GF-D8 (cell line): ENCODE data around the gene MTIF3.

Experiments used
- DNase-seq: peaks from one replicate; lab custom pipeline; 2025; lab: John Stamatoyannopoulos, UW

The MTIF3 gene

GRCh38 chr13:27455331-27455855 lies 5.0 kb upstream of the MTIF3 start:
- DNase-seq: no peak

GRCh38 chr13:27450921-27451471 lies 632 bp upstream of the MTIF3 start:
- DNase-seq: peak; percentile 23

- no peak for DNase-seq
These were observed 1.2 kb downstream of the MTIF3 start for GRCh38 chr13:27449081-27449603.

GRCh38 chr13:27448308-27448707 lies 2.1 kb downstream of the MTIF3 start:
- no peak for DNase-seq

GRCh38 chr13:27446986-27447583 lies 3.3 kb downstream of the MTIF3 start:
- DNase-seq: peak; percentile 84

- no peak for DNase-seq
These were observed 7.6 kb downstream of the MTIF3 start for GRCh38 chr13:27442797-27443196.

- DNase-seq: peak; percentile 92
These were observed 8.2 kb downstream of the MTIF3 start for GRCh38 chr13:27442071-27442647.

GRCh38 chr13:27440408-27440807 lies 10.0 kb downstream of the MTIF3 start:
- no peak for DNase-seq

GRCh38 chr13:27437126-27437525 lies 13.2 kb downstream of the MTIF3 start:
- DNase-seq: no peak

- no peak for DNase-seq
These were observed 17.7 kb downstream of the MTIF3 start for GRCh38 chr13:27432611-27433210.

- DNase-seq: no peak
These were observed 18.2 kb downstream of the MTIF3 start for GRCh38 chr13:27432180-27432579.

- DNase-seq: no peak
These were observed 22.2 kb downstream of the MTIF3 start for GRCh38 chr13:27428160-27428559.

GRCh38 chr13:27427641-27428040 lies 22.7 kb downstream of the MTIF3 start:
- DNase-seq: no peak

- DNase-seq: peak; percentile 94
These were observed 24.3 kb downstream of the MTIF3 start for GRCh38 chr13:27425918-27426630.

- DNase-seq: no peak
These were observed 25.0 kb downstream of the MTIF3 start for GRCh38 chr13:27425158-27425917.

- DNase-seq: peak; percentile 74
These were observed 25.9 kb downstream of the MTIF3 start, which contains the start of gene GTF3A for GRCh38 chr13:27424246-27425157. Gene GTF3A (plus strand): TSS chr13:27424619.

- DNase-seq: no peak
These were observed 27.0 kb downstream of the MTIF3 start for GRCh38 chr13:27423333-27423732.

GRCh38 chr13:27421101-27421871 lies 29.1 kb downstream of the MTIF3 start:
- no peak for DNase-seq

- no peak for DNase-seq
These were observed 31.0 kb downstream of the MTIF3 start for GRCh38 chr13:27419328-27419727.

- no peak for DNase-seq
These were observed 35.2 kb downstream of the MTIF3 start for GRCh38 chr13:27415116-27415515.
